H9 (cell line): Measurements from ENCODE around the gene HDAC5. TPM values are rescaled to one million over a fixed set of nuclear protein-coding genes. Genes with fewer than 3 reads are reported as not detected.

Experiments used
- DNase-seq: peaks from one replicate; pipeline ENCODE4 v3.0.0-alpha.2; 2017
- H2AFZ ChIP-seq: one replicate; pipeline ENCODE4 v1.6.1; 2013; ENCODE audit warnings: mild to moderate bottlenecking, low read length, control low read depth, moderate library complexity
- H2AK5ac ChIP-seq: 2 replicates; pipeline ENCODE4 v1.6.1; 2013; ENCODE audit warnings: low read length, control low read depth, mixed read lengths; ENCODE audit not compliant: insufficient read length
- H2BK120ac ChIP-seq: one replicate; pipeline ENCODE4 v1.6.1; 2013; ENCODE audit warnings: low read depth, mild to moderate bottlenecking, low read length, control low read depth, inconsistent platforms; ENCODE audit not compliant: poor library complexity, severe bottlenecking
- H2BK12ac ChIP-seq: 2 replicates; pipeline ENCODE4 v1.6.1; 2013; ENCODE audit warnings: low read length, control low read depth, mixed read lengths, low read depth; ENCODE audit not compliant: insufficient read length
- H2BK15ac ChIP-seq: 2 replicates; pipeline ENCODE4 v1.6.1; 2013; ENCODE audit warnings: low read depth, low read length, control low read depth
- H2BK20ac ChIP-seq: one replicate; pipeline ENCODE4 v1.6.1; 2013; ENCODE audit warnings: low read depth, mild to moderate bottlenecking, low read length, control low read depth, inconsistent platforms; ENCODE audit not compliant: poor library complexity, severe bottlenecking
- H2BK5ac ChIP-seq: 2 replicates; pipeline ENCODE4 v1.6.1; 2013; ENCODE audit warnings: low read length, control low read depth, mixed read lengths; ENCODE audit not compliant: insufficient read length
- H3K14ac ChIP-seq: 2 replicates; pipeline ENCODE4 v1.6.1; 2013; ENCODE audit warnings: low read length, control low read depth; ENCODE audit not compliant: insufficient read depth
- H3K18ac ChIP-seq: 2 replicates; pipeline ENCODE4 v1.6.1; 2013; ENCODE audit warnings: low read depth, mild to moderate bottlenecking, mixed read lengths, low read length, control low read depth; ENCODE audit not compliant: insufficient read length
- H3K23ac ChIP-seq: 2 replicates; pipeline ENCODE4 v1.6.1; 2013; ENCODE audit warnings: low read length, control low read depth, mixed read lengths, low read depth; ENCODE audit not compliant: insufficient read length
- H3K23me2 ChIP-seq: 2 replicates; pipeline ENCODE4 v1.6.1; 2013; ENCODE audit warnings: low read depth, mild to moderate bottlenecking, mixed read lengths, low read length, control low read depth; ENCODE audit not compliant: insufficient read length, poor library complexity, severe bottlenecking
- H3K27ac ChIP-seq: 2 replicates; pipeline ENCODE4 v1.5.1; 2013; ENCODE audit warnings: low read length, control low read depth, mixed read lengths, low read depth; ENCODE audit not compliant: insufficient read length
- H3K27me3 ChIP-seq: 2 replicates; pipeline ENCODE4 v1.6.1; 2013; ENCODE audit warnings: low read length, control low read depth, inconsistent platforms; ENCODE audit not compliant: insufficient read depth
- H3K4ac ChIP-seq: 2 replicates; pipeline ENCODE4 v1.6.1; 2013; ENCODE audit warnings: low read depth, mild to moderate bottlenecking, control low read depth, inconsistent platforms, low read length, moderate library complexity
- H3K4me1 ChIP-seq: 2 replicates; pipeline ENCODE4 v1.6.1; 2013; ENCODE audit warnings: low read length, control low read depth, inconsistent platforms; ENCODE audit not compliant: insufficient read depth
- H3K4me2 ChIP-seq: 2 replicates; pipeline ENCODE4 v1.6.1; 2013; ENCODE audit warnings: low read length, control low read depth, mixed read lengths; ENCODE audit not compliant: insufficient read length, insufficient read depth
- H3K56ac ChIP-seq: 2 replicates; pipeline ENCODE4 v1.6.1; 2013; ENCODE audit warnings: low read depth, mild to moderate bottlenecking, mixed read lengths, low read length, control low read depth; ENCODE audit not compliant: insufficient read length
- H3K79me1 ChIP-seq: 2 replicates; pipeline ENCODE4 v1.6.1; 2013; ENCODE audit warnings: low read depth, mild to moderate bottlenecking, moderate library complexity, low read length, control low read depth, inconsistent platforms; ENCODE audit not compliant: insufficient read depth, poor library complexity, severe bottlenecking
- H3K79me2 ChIP-seq: 2 replicates; pipeline ENCODE4 v1.6.1; 2013; ENCODE audit warnings: low read length, control low read depth, inconsistent platforms; ENCODE audit not compliant: insufficient read depth
- H3K9ac ChIP-seq: 2 replicates; pipeline ENCODE4 v1.6.1; 2013; ENCODE audit warnings: low read length, control low read depth, mixed read lengths; ENCODE audit not compliant: insufficient read length; ENCODE audit errors: extremely low read depth
- H3K9me3 ChIP-seq: one replicate; pipeline ENCODE4 v1.6.1; 2013; ENCODE audit warnings: low read depth, low read length, inconsistent platforms; ENCODE audit not compliant: control insufficient read depth
- H3T11ph ChIP-seq: one replicate; pipeline ENCODE4 v1.6.1; 2013; ENCODE audit warnings: mild to moderate bottlenecking, low read length, control low read depth, inconsistent platforms
- H4K20me1 ChIP-seq: one replicate; pipeline ENCODE4 v1.6.1; 2013; ENCODE audit not compliant: control insufficient read depth, insufficient read length, insufficient read depth
- H4K5ac ChIP-seq: 2 replicates; pipeline ENCODE4 v1.6.1; 2013; ENCODE audit warnings: low read depth, mild to moderate bottlenecking, mixed read lengths, low read length, control low read depth; ENCODE audit not compliant: insufficient read length
- H4K8ac ChIP-seq: replicated peaks from 2 replicates; pipeline ENCODE4 v1.6.1; 2013; ENCODE audit warnings: low read length, control low read depth, mixed read lengths, low read depth; ENCODE audit not compliant: insufficient read length
- H4K91ac ChIP-seq: 2 replicates; pipeline ENCODE4 v1.6.1; 2013; ENCODE audit warnings: low read depth, mild to moderate bottlenecking, moderate library complexity, mixed read lengths, low read length, control low read depth; ENCODE audit not compliant: insufficient read length
- H3K27ac Mint-ChIP-seq, 3 experiments: 2 replicates in 2 of 3; 3 replicates in 1 of 3; pipeline ENCODE4 v1.8.0; 2020 to 2021; ENCODE audit warnings: mixed read lengths in 3 of 3, mild to moderate bottlenecking in 1 of 3, moderate library complexity in 1 of 3
- H3K27me3 Mint-ChIP-seq: 2 replicates; pipeline ENCODE4 v1.8.0; 2021; ENCODE audit warnings: low read depth, mild to moderate bottlenecking, moderate library complexity, mixed read lengths
- H3K36me3 Mint-ChIP-seq, 3 experiments: 2 replicates in 2 of 3; 3 replicates in 1 of 3; pipeline ENCODE4 v1.8.0; 2020 to 2021; ENCODE audit warnings: low read depth in 3 of 3, mixed read lengths in 3 of 3; ENCODE audit not compliant: insufficient read depth in 1 of 3
- H3K4me1 Mint-ChIP-seq, 2 experiments: 2 replicates each; pipeline ENCODE4 v1.8.0; 2020; ENCODE audit warnings: mixed read lengths in 2 of 2
- H3K4me3 Mint-ChIP-seq, 2 experiments: 2 replicates in 1 of 2; 3 replicates in 1 of 2; pipeline ENCODE4 v1.8.0; 2020 to 2021; ENCODE audit warnings: mild to moderate bottlenecking in 2 of 2, mixed read lengths in 2 of 2, moderate library complexity in 1 of 2
- H3K9me3 Mint-ChIP-seq, 2 experiments: 2 replicates in 1 of 2; 3 replicates in 1 of 2; pipeline ENCODE4 v1.8.0; 2020; ENCODE audit warnings: mild to moderate bottlenecking in 2 of 2, mixed read lengths in 2 of 2, moderate library complexity in 1 of 2
- WGBS: extraction: QIAGEN DNeasy Blood & Tissue Kit; methylation state at CpG from one replicate; pipeline ENCODE4 v1.1.7; 2013; ENCODE audit warnings: missing lambda C conversion rate, low lambda C conversion rate, mixed read lengths; ENCODE audit not compliant: insufficient read length; ENCODE audit errors: extremely low coverage; 5-methylcytosine and 5-hydroxymethylcytosine counted together
- total RNA-seq: library from RNA; stranded (reverse); gene quantifications from 2 replicates; pipeline ENCODE4 v1.2.1, GENCODE V29; 2021
- TF ChIP-seq, protein P1 (sequence below): fragments of 200-600 bp; sonication (generic); conservative IDR thresholded peaks from 3 replicates; pipeline ENCODE4 v1.8.0; 2021; ENCODE audit warnings: antibody characterized with exemption, mild to moderate bottlenecking

Gene HDAC5
- total RNA-seq, 1 experiment from 2014 or later = 39.5 TPM

DNA sequence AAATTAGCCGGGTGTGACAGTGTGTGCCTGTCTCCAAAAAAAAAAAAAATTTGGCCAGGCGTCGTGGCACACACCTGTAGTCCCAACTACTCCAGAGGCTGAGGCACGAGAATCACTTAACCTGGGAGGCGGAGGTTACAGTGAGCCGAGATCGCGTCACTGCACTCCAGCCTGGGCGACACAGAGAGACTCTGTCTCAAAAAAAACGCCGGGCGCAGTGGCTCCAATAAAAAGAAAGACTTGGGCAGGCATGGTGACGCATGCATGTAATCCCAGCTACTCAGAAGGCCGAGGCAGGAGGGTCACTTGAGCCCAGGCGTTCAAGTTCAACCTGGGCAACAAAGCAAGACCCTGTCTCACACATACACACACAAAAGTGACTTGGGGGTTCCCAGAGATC lies 60.6 kb downstream of the HDAC5 start:
- Histone ChIP-seq H3K27ac (no peak overlapping the region), H3K4ac (no peak overlapping the region), H2BK20ac (no peak overlapping the region), H3K18ac (no peak overlapping the region), H2BK5ac (no peak overlapping the region), H3K9ac (no peak overlapping the region), H3K79me1 (peaks cover 6% of the 10 kb centered on the region), H3K23me2 (peaks cover 3% of the 10 kb centered on the region), H3K4me1 (0 out of 2 replicates have a peak, but pooled peaks cover 2% of the 10 kb centered on the region), H3K9me3 (no peaks in the 10 kb centered on the region), H3K27me3 (no peaks in the 10 kb centered on the region), H2BK120ac (no peak overlapping the region), H2BK12ac (no peak overlapping the region), H3K4me2 (no peak overlapping the region), H2AK5ac (no peak overlapping the region), H3K79me2 (peaks cover 43% of the 10 kb centered on the region), H2AFZ (no peak overlapping the region), H3K14ac (no peak overlapping the region), H4K20me1 (no peaks in the 10 kb centered on the region), H4K5ac (no peak overlapping the region), H3K56ac (no peak overlapping the region), H4K8ac (no peak overlapping the region), H3K23ac (no peak overlapping the region), H3T11ph (no peak overlapping the region), H2BK15ac (no peak overlapping the region), H4K91ac (no peak overlapping the region)
- no peak for DNase-seq
- H3K27ac Mint-ChIP-seq = 0 out of 7 replicates have a peak overlapping the region, but pooled peaks of 1 of the 3 experiments have one; percentile 10
- TF ChIP-seq, protein P1, sequence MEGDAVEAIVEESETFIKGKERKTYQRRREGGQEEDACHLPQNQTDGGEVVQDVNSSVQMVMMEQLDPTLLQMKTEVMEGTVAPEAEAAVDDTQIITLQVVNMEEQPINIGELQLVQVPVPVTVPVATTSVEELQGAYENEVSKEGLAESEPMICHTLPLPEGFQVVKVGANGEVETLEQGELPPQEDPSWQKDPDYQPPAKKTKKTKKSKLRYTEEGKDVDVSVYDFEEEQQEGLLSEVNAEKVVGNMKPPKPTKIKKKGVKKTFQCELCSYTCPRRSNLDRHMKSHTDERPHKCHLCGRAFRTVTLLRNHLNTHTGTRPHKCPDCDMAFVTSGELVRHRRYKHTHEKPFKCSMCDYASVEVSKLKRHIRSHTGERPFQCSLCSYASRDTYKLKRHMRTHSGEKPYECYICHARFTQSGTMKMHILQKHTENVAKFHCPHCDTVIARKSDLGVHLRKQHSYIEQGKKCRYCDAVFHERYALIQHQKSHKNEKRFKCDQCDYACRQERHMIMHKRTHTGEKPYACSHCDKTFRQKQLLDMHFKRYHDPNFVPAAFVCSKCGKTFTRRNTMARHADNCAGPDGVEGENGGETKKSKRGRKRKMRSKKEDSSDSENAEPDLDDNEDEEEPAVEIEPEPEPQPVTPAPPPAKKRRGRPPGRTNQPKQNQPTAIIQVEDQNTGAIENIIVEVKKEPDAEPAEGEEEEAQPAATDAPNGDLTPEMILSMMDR = no peak
- peaks cover 21 to 25% of the 10 kb centered on the region in 2 experiments; a peak in 3 of 4 replicates for H3K4me1 Mint-ChIP-seq
- H3K36me3 Mint-ChIP-seq = peaks cover 46 to 64% (median 61%) of the 10 kb centered on the region in 3 experiments
- WGBS = no CpG with 5 or more reads among the region's 15 CpGs
- no peak overlapping the region for H3K4me3 Mint-ChIP-seq
- H3K27me3 Mint-ChIP-seq = no peaks in the 10 kb centered on the region
- no peaks in the 10 kb centered on the region for H3K9me3 Mint-ChIP-seq
